Measurements from ENCODE around the gene STK38.
"Not testable (repeated sequence)": the region's sequence is repeated elsewhere in the genome, so short reads cannot be mapped to it uniquely, and the experiment has no call there.

The STK38 gene

GRCh38 chr6:36489426-36489825 lies 57.9 kb downstream of the STK38 start:
- Histone ChIP-seq H3K4me1 (ENCODE audit: low read length) (no peaks in the 10 kb centered on the region), H4K20me1 (ENCODE audit: insufficient read depth, low read length) (no peaks in the 10 kb centered on the region), H3K9me3 (ENCODE audit: insufficient read depth, low read length) (no peaks in the 10 kb centered on the region), H3K79me2 (ENCODE audit: low read length) (no peaks in the 10 kb centered on the region), H3K9ac (ENCODE audit: low read length) (no peak overlapping the region), H3K36me3 (replicated peaks; ENCODE audit: low read depth, low read length) (peaks cover 52% of the 10 kb centered on the region), H2AFZ (ENCODE audit: low read depth, low read length) (no peak overlapping the region), H3K4me2 (ENCODE audit: low read length) (no peak overlapping the region), H3K27me3 (ENCODE audit: low read depth, low read length) (no peaks in the 10 kb centered on the region), H3K4me3 (ENCODE audit: low read length) (no peak overlapping the region), H3K27ac (ENCODE audit: low read length) (no peak overlapping the region)
- TF ChIP-seq CTCF (IDR thresholded peaks at IDR 0.05; ENCODE audit: low read depth, low read length) (no peak), EZH2phosphoT487 (IDR thresholded peaks at IDR 0.05; ENCODE audit: low read depth) (no peak)

- TF ChIP-seq CTCF (IDR thresholded peaks at IDR 0.05; ENCODE audit: low read depth, low read length): no peak
- no peak for TF ChIP-seq EZH2phosphoT487 (IDR thresholded peaks at IDR 0.05; ENCODE audit: low read depth)
- no peaks in the 10 kb centered on the region for H3K79me2 ChIP-seq (ENCODE audit: low read length)
- H3K36me3 ChIP-seq (replicated peaks; ENCODE audit: low read depth, low read length): peaks cover 54% of the 10 kb centered on the region
- H3K27me3 ChIP-seq (ENCODE audit: low read depth, low read length): no peaks in the 10 kb centered on the region
- H3K9ac ChIP-seq (ENCODE audit: low read length): no peak overlapping the region
- no peak overlapping the region for H3K4me3 ChIP-seq (ENCODE audit: low read length)
- H3K27ac ChIP-seq (ENCODE audit: low read length): no peak overlapping the region
- no peaks in the 10 kb centered on the region for H3K4me1 ChIP-seq (ENCODE audit: low read length)
- no peak overlapping the region for H3K4me2 ChIP-seq (ENCODE audit: low read length)
- H2AFZ ChIP-seq (ENCODE audit: low read depth, low read length): no peak overlapping the region
- no peaks in the 10 kb centered on the region for H4K20me1 ChIP-seq (ENCODE audit: insufficient read depth, low read length)
- H3K9me3 ChIP-seq (ENCODE audit: insufficient read depth, low read length): no peaks in the 10 kb centered on the region
These were observed 59.1 kb downstream of the STK38 start for GRCh38 chr6:36488221-36488620.

- TF ChIP-seq EZH2phosphoT487 (IDR thresholded peaks at IDR 0.05; ENCODE audit: low read depth) (no peak), CTCF (IDR thresholded peaks at IDR 0.05; ENCODE audit: low read depth, low read length) (no peak)
- Histone ChIP-seq H3K4me1 (ENCODE audit: low read length) (no peaks in the 10 kb centered on the region), H3K79me2 (ENCODE audit: low read length) (no peaks in the 10 kb centered on the region), H3K27ac (ENCODE audit: low read length) (no peak overlapping the region), H3K9ac (ENCODE audit: low read length) (no peak overlapping the region), H3K36me3 (replicated peaks; ENCODE audit: low read depth, low read length) (peaks cover 54% of the 10 kb centered on the region), H2AFZ (ENCODE audit: low read depth, low read length) (no peak overlapping the region), H4K20me1 (ENCODE audit: insufficient read depth, low read length) (no peaks in the 10 kb centered on the region), H3K4me3 (ENCODE audit: low read length) (no peak overlapping the region), H3K27me3 (ENCODE audit: low read depth, low read length) (no peaks in the 10 kb centered on the region), H3K9me3 (ENCODE audit: insufficient read depth, low read length) (no peaks in the 10 kb centered on the region), H3K4me2 (ENCODE audit: low read length) (no peak overlapping the region)
These were observed 59.6 kb downstream of the STK38 start for GRCh38 chr6:36487698-36488097.

GRCh38 chr6:36484736-36485135 lies 62.5 kb downstream of the STK38 start:
- no peak for TF ChIP-seq EZH2phosphoT487 (IDR thresholded peaks at IDR 0.05; ENCODE audit: low read depth)
- no peak for TF ChIP-seq CTCF (IDR thresholded peaks at IDR 0.05; ENCODE audit: low read depth, low read length)

GRCh38 chr6:36483326-36483725 lies 64.0 kb downstream of the STK38 start:
- not testable (repeated sequence) for H3K4me3 ChIP-seq (ENCODE audit: low read length); H3K4me1 ChIP-seq (ENCODE audit: low read length); H3K9me3 ChIP-seq (ENCODE audit: insufficient read depth, low read length); H3K27me3 ChIP-seq (ENCODE audit: low read depth, low read length); H3K4me2 ChIP-seq (ENCODE audit: low read length); H2AFZ ChIP-seq (ENCODE audit: low read depth, low read length); H3K79me2 ChIP-seq (ENCODE audit: low read length); H3K9ac ChIP-seq (ENCODE audit: low read length); H4K20me1 ChIP-seq (ENCODE audit: insufficient read depth, low read length); H3K27ac ChIP-seq (ENCODE audit: low read length)
- H3K36me3 ChIP-seq (replicated peaks; ENCODE audit: low read depth, low read length): peaks cover 63% of the 10 kb centered on the region

More at GRCh38 chr6:36484736-36485135, 62.5 kb downstream of the STK38 start:
- no peaks in the 10 kb centered on the region for H4K20me1 ChIP-seq (ENCODE audit: insufficient read depth, low read length)
- H3K4me2 ChIP-seq (ENCODE audit: low read length): no peak overlapping the region
- no peaks in the 10 kb centered on the region for H3K79me2 ChIP-seq (ENCODE audit: low read length)
- H3K27me3 ChIP-seq (ENCODE audit: low read depth, low read length): no peaks in the 10 kb centered on the region
- peaks cover 65% of the 10 kb centered on the region for H3K36me3 ChIP-seq (replicated peaks; ENCODE audit: low read depth, low read length)
- no peaks in the 10 kb centered on the region for H3K4me1 ChIP-seq (ENCODE audit: low read length)
- H3K4me3 ChIP-seq (ENCODE audit: low read length): no peak overlapping the region
- H2AFZ ChIP-seq (ENCODE audit: low read depth, low read length): no peak overlapping the region
- H3K9ac ChIP-seq (ENCODE audit: low read length): no peak overlapping the region
- H3K27ac ChIP-seq (ENCODE audit: low read length): no peak overlapping the region
- H3K9me3 ChIP-seq (ENCODE audit: insufficient read depth, low read length): no peaks in the 10 kb centered on the region

Measured in OCI-LY3 (cell line).